Ovary (tissue), 9 donors: ENCODE results near the gene TMX2. TPM values are rescaled to one million over a fixed set of nuclear protein-coding genes. Genes with fewer than 3 reads are reported as not detected.

Experiments used
- DNase-seq, 5 donors: peaks; one replicate each; pipeline ENCODE4 v3.0.0-alpha.2; 2019 to 2020
- H3K27ac ChIP-seq, 2 donors: fragments of 200-600 bp; one replicate each; pipeline versions ENCODE4 v1.5.1 to v1.8.0; 2019 to 2022
- H3K27me3 ChIP-seq: fragments of 200-600 bp; one replicate; pipeline ENCODE4 v1.8.0; 2022
- H3K36me3 ChIP-seq: fragments of 200-600 bp; sonication (generic); one replicate; pipeline ENCODE4 v1.5.1; 2019
- H3K4me1 ChIP-seq: one replicate; pipeline ENCODE4 v1.8.1; 2013; ENCODE audit warnings: mild to moderate bottlenecking, moderate library complexity; ENCODE audit not compliant: insufficient read depth
- H3K4me3 ChIP-seq: fragments of 200-600 bp; sonication (generic); one replicate; pipeline ENCODE4 v1.5.1; 2017
- H3K9me3 ChIP-seq, 2 donors: fragments of 200-600 bp in 1 of 2; sonication (generic) in 1 of 2; one replicate each; pipeline versions ENCODE4 v1.5.1 to v1.8.1; 2013 to 2019; ENCODE audit warnings: mild to moderate bottlenecking in 1 of 2, moderate library complexity in 1 of 2
- CTCF ChIP-seq, 3 donors: fragments of 450-650 bp in 2 of 3; fragments of 200-600 bp in 1 of 3; IDR thresholded peaks; one replicate each; pipeline versions ENCODE4 v1.5.1 to v1.8.0; 2016 to 2022; ENCODE audit warnings: antibody characterized with exemption in 3 of 3, mild to moderate bottlenecking in 1 of 3
- EP300 ChIP-seq: sonication (generic); formaldehyde crosslinking; IDR thresholded peaks from one replicate; pipeline ENCODE4 v1.6.1; 2017; ENCODE audit warnings: antibody characterized with exemption
- POLR2A ChIP-seq: fragments of 450-650 bp; IDR thresholded peaks from one replicate; pipeline ENCODE4 v1.6.1; 2017; ENCODE audit warnings: antibody characterized with exemption, mild to moderate bottlenecking, moderate library complexity
- WGBS, 3 donors: extraction: QIAGEN DNeasy Blood & Tissue Kit in 1 of 3; methylation state at CpG; one replicate each; pipeline versions ENCODE4 v1.1.5 to v1.1.7; 2013 to 2017; 5-methylcytosine and 5-hydroxymethylcytosine counted together
- intact Hi-C, 4 donors: fragments of 100-400 bp; cut with DNase I; formaldehyde crosslinking; loops; one replicate each; pipeline versions ENCODE4 v1.11.0 to v1.15.1; 2022 to 2023
- polyA plus RNA-seq, 2 donors: library from polyadenylated mRNA; stranded (reverse); fragments of 200-250 nt in 1 of 2; fragments of 350-450 nt in 1 of 2; fragmentation: Illumina TruSeq in 1 of 2; extraction: RNeasy Lipid Tissue Mini Kit (QIAGEN cat#74804) in 1 of 2; gene quantifications; one replicate each; pipeline ENCODE4 v1.2.3, GENCODE V29; 2013 to 2014
- total RNA-seq, 7 donors: library from RNA; depleted of rRNA in 2 of 7; stranded (reverse); fragments of >200 nt in 2 of 7; fragmentation: NEBNext Ultra II Directional in 3 of 7; extraction: Animal tissue kit (Norgen Biotek cat#: 25700) in 3 of 7; gene quantifications; one replicate each; pipeline versions ENCODE4 v1.1.0 to v1.2.4, GENCODE V29; 2016 to 2023
- donor health status: DM: no; HTN: no; CAD: no; lungs with moderate emphysema.
- donor health status: DM: no; HTN: no; CAD: no.
- donor health status: Bipolar disorder and iron deficiency.
- donor health status: DM: yes; HTN: yes; CAD: no.
- donor health status: DM: no; HTN: no; CAD: no.
- donor health status: DM: yes; HTN: yes; CAD: no.

The TMX2 gene
- total and polyA plus RNA-seq, 9 donors = 31.5 to 130 (median 58.6) TPM

GRCh38 chr11:57763568-57763967 lies 51.2 kb downstream of the TMX2 start:
- peaks cover 10% of the 10 kb centered on the region for H3K4me1 ChIP-seq
- peak overlapping the region; percentile 60 for H3K4me3 ChIP-seq
- no peaks in the 10 kb centered on the region for H3K9me3 ChIP-seq
- no peak overlapping the region for H3K27ac ChIP-seq
- WGBS, 3 donors = 0 to 3% (median 0%) methylated on average over 1 of the region's 1 CpG
- H3K36me3 ChIP-seq = no peaks in the 10 kb centered on the region
- TF ChIP-seq CTCF (IDR thresholded peaks at IDR 0.05) = peak in 1 of 3 donors; percentile 23
- TF ChIP-seq POLR2A = no peak
- DNase-seq = no peak
- no peaks in the 10 kb centered on the region for H3K27me3 ChIP-seq
- intact Hi-C loops = loop anchor here in 2 of 4 donors (5.0 kb wide), 2 partner anchors 39 to 96 kb away; partner anchors contain the start of gene ZDHHC5 (in 1 of the 2)

- WGBS, 3 donors = 10 to 17% (median 11%) methylated on average over 4 of the region's 4 CpGs
These were observed 51.6 kb downstream of the TMX2 start for GRCh38 chr11:57764021-57764420.

GRCh38 chr11:57764566-57764965 lies 52.2 kb downstream of the TMX2 start:
- Histone ChIP-seq H3K27ac (no peak overlapping the region), H3K9me3 (no peaks in the 10 kb centered on the region), H3K4me3 (no peak overlapping the region), H3K36me3 (no peaks in the 10 kb centered on the region), H3K4me1 (peaks cover 10% of the 10 kb centered on the region), H3K27me3 (no peaks in the 10 kb centered on the region)
- intact Hi-C loops = loop anchor here in 2 of 4 donors (5.0 kb wide), 2 partner anchors 38 to 97 kb away; partner anchors contain the start of gene ZDHHC5 (in 1 of the 2)
- no peak for DNase-seq
- TF ChIP-seq EP300 = no peak
- TF ChIP-seq POLR2A = no peak
- no peak for TF ChIP-seq CTCF (IDR thresholded peaks at IDR 0.05)
- WGBS, 3 donors = 3 to 8% (median 4%) methylated on average over 2 of the region's 2 CpGs

More at GRCh38 chr11:57764021-57764420, 51.6 kb downstream of the TMX2 start:
- H3K36me3 ChIP-seq = no peaks in the 10 kb centered on the region
- no peaks in the 10 kb centered on the region for H3K9me3 ChIP-seq
- intact Hi-C loops = loop anchor here in 2 of 4 donors (5.0 kb wide), 2 partner anchors 38 to 97 kb away; partner anchors contain the start of gene ZDHHC5 (in 1 of the 2)
- H3K4me1 ChIP-seq = peaks cover 10% of the 10 kb centered on the region
- no peaks in the 10 kb centered on the region for H3K27me3 ChIP-seq
- TF ChIP-seq POLR2A (no peak), CTCF (IDR thresholded peaks at IDR 0.05) (no peak), EP300 (no peak)
- peak overlapping the region; percentile 60 for H3K4me3 ChIP-seq
- no peak overlapping the region for H3K27ac ChIP-seq
- no peak for DNase-seq

GRCh38 chr11:57764972-57765371 lies 52.6 kb downstream of the TMX2 start:
- intact Hi-C loops = loop anchor here in 2 of 4 donors (5.0 kb wide), 2 partner anchors 37 to 98 kb away; partner anchors contain the start of gene ZDHHC5 (in 1 of the 2)
- H3K4me3 ChIP-seq = no peak overlapping the region
- H3K36me3 ChIP-seq = no peaks in the 10 kb centered on the region
- H3K9me3 ChIP-seq = no peaks in the 10 kb centered on the region
- TF ChIP-seq CTCF (IDR thresholded peaks at IDR 0.05) (no peak), EP300 (no peak), POLR2A (no peak)
- H3K27ac ChIP-seq = no peak overlapping the region
- H3K27me3 ChIP-seq = no peaks in the 10 kb centered on the region
- DNase-seq = no peak
- WGBS, 3 donors = 4 to 9% (median 8%) methylated on average over 2 of the region's 2 CpGs
- peaks cover 10% of the 10 kb centered on the region for H3K4me1 ChIP-seq
